HEK293T (cell line): Measurements from ENCODE around the gene C6orf118.

Experiments used
- L3MBTL2 ChIP-seq: fragments of 450-650 bp; conservative IDR thresholded peaks from 2 replicates; pipeline ENCODE4 v1.6.1; 2016; ENCODE audit warnings: mild to moderate bottlenecking
- TARDBP ChIP-seq: fragments of 450-650 bp; IDR thresholded peaks from 2 replicates; pipeline ENCODE4 v1.6.1; 2016
- ZNF384 ChIP-seq: fragments of 450-650 bp; IDR thresholded peaks from 2 replicates; pipeline ENCODE4 v1.6.1; 2016

DNA sequence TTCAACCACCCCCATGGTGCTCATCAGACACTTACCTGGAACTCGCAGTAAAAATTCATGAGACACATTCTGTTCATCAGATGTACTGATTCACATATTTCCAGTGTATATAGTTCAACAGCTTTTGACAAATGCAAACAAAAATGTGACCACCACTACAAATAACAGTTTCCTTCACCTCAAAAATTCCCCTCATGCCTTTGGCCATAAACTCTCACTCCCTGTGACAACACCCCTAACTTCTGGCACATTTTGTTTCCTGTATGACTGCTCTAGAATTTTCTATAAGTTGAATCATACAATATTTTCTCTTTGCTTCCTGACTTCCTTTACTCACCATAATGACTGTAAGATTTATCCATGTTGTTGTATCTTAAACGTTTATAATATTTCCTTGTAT lies 63.7 kb downstream of the C6orf118 start:
- TF ChIP-seq TARDBP (no peak), L3MBTL2 (no peak), ZNF384 (no peak)
